HepG2 (cell line): ENCODE results near the gene DNAH8.

Experiments
- CHD2 ChIP-seq: IDR thresholded peaks from 2 replicates; pipeline ENCODE4 v1.6.1; 2011; ENCODE audit warnings: low read depth, low read length, improper control_type of control experiment
- CTCF ChIP-seq: sonication (generic); formaldehyde crosslinking; IDR thresholded peaks from 2 replicates; pipeline ENCODE4 v1.5.0; 2020; ENCODE audit warnings: mild to moderate bottlenecking, missing genetic modification reagents, moderate library complexity
- NR2F2 ChIP-seq: IDR thresholded peaks from 2 replicates; pipeline ENCODE4 v1.6.1; 2012; ENCODE audit warnings: low read depth, inconsistent platforms, borderline replicate concordance
- POLR2A ChIP-seq, 2 experiments: IDR thresholded peaks; 2 replicates each; pipeline ENCODE4 v1.6.1; 2011; ENCODE audit warnings: low read depth in 2 of 2, low read length in 2 of 2, mild to moderate bottlenecking in 1 of 2, moderate library complexity in 1 of 2; ENCODE audit not compliant: insufficient read depth in 1 of 2
- POLR2AphosphoS5 ChIP-seq: IDR thresholded peaks from 2 replicates; pipeline ENCODE4 v1.6.1; 2012; ENCODE audit warnings: low read depth, low read length
- PRDM10 ChIP-seq: sonication (generic); formaldehyde crosslinking; IDR thresholded peaks from 2 replicates; pipeline ENCODE4 v1.4.0; 2020; ENCODE audit warnings: low read depth, missing genetic modification reagents
- RNF2 ChIP-seq: fragments of 450-650 bp; conservative IDR thresholded peaks from 2 replicates; pipeline ENCODE4 v1.6.1; 2016; ENCODE audit warnings: low read depth
- USF2 ChIP-seq, 2 experiments: sonication (generic) in 1 of 2; formaldehyde crosslinking in 1 of 2; IDR thresholded peaks; 2 replicates each; pipeline versions ENCODE4 v1.5.1 to v1.6.1; 2011 to 2020; ENCODE audit warnings: borderline replicate concordance in 1 of 2, low read depth in 1 of 2, low read length in 1 of 2, mild to moderate bottlenecking in 1 of 2, missing genetic modification reagents in 1 of 2, moderate library complexity in 1 of 2
- ZBTB2 ChIP-seq: sonication (generic); formaldehyde crosslinking; IDR thresholded peaks from 2 replicates; pipeline ENCODE4 v1.8.0; 2022; ENCODE audit warnings: low read depth, missing genetic modification reagents
- ZBTB20 ChIP-seq: sonication (generic); formaldehyde crosslinking; IDR thresholded peaks from 2 replicates; pipeline ENCODE4 v1.8.1; 2023; ENCODE audit warnings: missing genetic modification reagents, low read depth, mild to moderate bottlenecking, borderline replicate concordance
- ZFP91 ChIP-seq: sonication (generic); formaldehyde crosslinking; IDR thresholded peaks from 2 replicates; pipeline ENCODE4 v1.9.0; 2022; ENCODE audit warnings: missing genetic modification reagents, mild to moderate bottlenecking, borderline replicate concordance

- TF ChIP-seq USF2 (IDR thresholded peaks at IDR 0.05; ENCODE audit: low read depth, low read length) (no peak), USF2 (CRISPR knock-in tag; IDR thresholded peaks at IDR 0.05; ENCODE audit: borderline replicate concordance) (no peak), POLR2A (IDR thresholded peaks at IDR 0.05; ENCODE audit: insufficient read depth in 1 of 2, low read depth in 2 of 2, low read length in 2 of 2) (no peak), CTCF (CRISPR knock-in tag) (no peak), RNF2 (no peak), ZBTB2 (CRISPR knock-in tag) (no peak), CHD2 (no peak), ZBTB20 (CRISPR knock-in tag) (no peak), PRDM10 (no peak), NR2F2 (no peak), ZFP91 (CRISPR knock-in tag) (no peak), POLR2AphosphoS5 (no peak)
Observed at GRCh38 chr6:39061588-39061987, 346.5 kb downstream of the DNAH8 start.
